B cell (primary cell): ENCODE results near the gene TNKS1BP1.

Source experiments
- EZH2 ChIP-seq: IDR thresholded peaks from 2 replicates; pipeline ENCODE4 v1.6.1; 2012; ENCODE audit warnings: borderline replicate concordance, low read depth, mild to moderate bottlenecking, moderate library complexity, low read length; ENCODE audit not compliant: insufficient read depth, poor library complexity, severe bottlenecking
- TF ChIP-seq, protein P1 (sequence below): fragments of 200-600 bp; IDR thresholded peaks from one replicate; pipeline ENCODE4 v1.8.0; 2022; ENCODE audit warnings: antibody characterized with exemption, mild to moderate bottlenecking

DNA sequence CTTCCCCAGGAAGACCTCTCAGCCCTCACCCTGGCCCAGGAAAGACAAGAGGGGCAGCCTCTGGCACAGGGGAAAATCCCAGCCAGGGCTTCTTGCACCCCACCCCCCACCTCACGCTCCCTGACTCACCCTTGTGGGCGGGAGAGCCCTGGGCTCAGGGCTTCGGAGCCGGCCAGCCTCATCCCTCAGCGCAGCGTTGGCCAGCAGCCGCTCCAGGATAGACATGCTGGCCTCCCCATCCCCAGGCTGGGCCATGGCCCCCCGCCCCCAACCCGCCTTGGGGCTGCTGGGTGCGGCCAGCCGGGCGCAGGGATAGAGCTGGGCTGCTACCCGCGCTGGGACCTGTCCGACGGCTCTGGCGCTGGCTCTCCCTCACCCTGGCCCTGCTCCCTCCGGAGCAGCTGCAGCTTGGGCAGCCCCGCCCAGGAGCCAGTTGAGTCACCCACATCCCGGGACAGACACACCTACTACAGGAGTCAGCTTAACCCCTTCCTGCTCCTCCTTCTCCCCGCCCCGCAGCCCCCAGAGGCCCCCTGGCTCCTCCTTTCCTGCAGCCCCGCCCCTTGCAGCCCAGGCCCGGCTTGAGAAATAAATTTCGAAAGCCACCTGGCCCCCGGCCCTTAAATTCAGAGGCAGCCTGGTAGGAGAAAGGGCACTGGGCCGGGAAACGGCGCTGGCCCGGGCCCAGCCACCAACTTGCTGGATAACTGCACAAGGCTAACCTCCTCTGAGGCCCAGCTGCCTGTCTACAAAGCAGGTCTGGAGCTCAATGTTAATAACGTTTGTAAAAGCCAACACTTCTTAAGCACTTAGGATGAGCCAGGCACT is 13.4 kb downstream of the TNKS1BP1 start:
- TF ChIP-seq, protein P1, sequence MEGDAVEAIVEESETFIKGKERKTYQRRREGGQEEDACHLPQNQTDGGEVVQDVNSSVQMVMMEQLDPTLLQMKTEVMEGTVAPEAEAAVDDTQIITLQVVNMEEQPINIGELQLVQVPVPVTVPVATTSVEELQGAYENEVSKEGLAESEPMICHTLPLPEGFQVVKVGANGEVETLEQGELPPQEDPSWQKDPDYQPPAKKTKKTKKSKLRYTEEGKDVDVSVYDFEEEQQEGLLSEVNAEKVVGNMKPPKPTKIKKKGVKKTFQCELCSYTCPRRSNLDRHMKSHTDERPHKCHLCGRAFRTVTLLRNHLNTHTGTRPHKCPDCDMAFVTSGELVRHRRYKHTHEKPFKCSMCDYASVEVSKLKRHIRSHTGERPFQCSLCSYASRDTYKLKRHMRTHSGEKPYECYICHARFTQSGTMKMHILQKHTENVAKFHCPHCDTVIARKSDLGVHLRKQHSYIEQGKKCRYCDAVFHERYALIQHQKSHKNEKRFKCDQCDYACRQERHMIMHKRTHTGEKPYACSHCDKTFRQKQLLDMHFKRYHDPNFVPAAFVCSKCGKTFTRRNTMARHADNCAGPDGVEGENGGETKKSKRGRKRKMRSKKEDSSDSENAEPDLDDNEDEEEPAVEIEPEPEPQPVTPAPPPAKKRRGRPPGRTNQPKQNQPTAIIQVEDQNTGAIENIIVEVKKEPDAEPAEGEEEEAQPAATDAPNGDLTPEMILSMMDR = no peak
- TF ChIP-seq EZH2 = no peak
